ENCODE data around the gene TP53TG5. TPM values are rescaled to one million over a fixed set of nuclear protein-coding genes. Genes with fewer than 3 reads are reported as not detected.

Gene TP53TG5
- total RNA-seq, 1 donor from 2014 or later, result not detected

GRCh38 chr20:45347936-45348778, 30.0 kb downstream of the TP53TG5 start, which contains the start of gene SDC4:
TSS of gene SDC4 (minus strand) at chr20:45348424. CDS start at chr20:45348384, 40 bp downstream.
- Histone ChIP-seq H3K27me3 (no peaks in the 10 kb centered on the region), H3K36me3 (peaks cover 4% of the 10 kb centered on the region), H3K4me3 (peak within 1 kb of the TSS; percentile 67), H3K4me1 (peaks cover 43% of the 10 kb centered on the region), H3K9me3 (no peaks in the 10 kb centered on the region), H3K27ac (peak within 1 kb of the TSS; percentile 86)
- ATAC-seq, result peak; percentile 81
- intact Hi-C loops (cut with DNase I), result no loop called here
- peak; percentile 89 for DNase-seq
- no peak for TF ChIP-seq CTCF (IDR thresholded peaks at IDR 0.05)

- ATAC-seq (peak; percentile 0), DNase-seq (no peak)
- Histone ChIP-seq H3K27me3 (no peaks in the 10 kb centered on the region), H3K4me3 (peak overlapping the region; percentile 67), H3K27ac (peak overlapping the region; percentile 86), H3K9me3 (no peaks in the 10 kb centered on the region), H3K36me3 (peaks cover 4% of the 10 kb centered on the region), H3K4me1 (peaks cover 50% of the 10 kb centered on the region)
- no peak for TF ChIP-seq CTCF (IDR thresholded peaks at IDR 0.05)
- intact Hi-C loops (cut with DNase I), result no loop called here
Measured at GRCh38 chr20:45347297-45347935, 30.7 kb downstream of the TP53TG5 start.

- Histone ChIP-seq H3K27me3 (no peaks in the 10 kb centered on the region), H3K9me3 (no peaks in the 10 kb centered on the region), H3K4me3 (peak overlapping the region; percentile 67), H3K4me1 (peaks cover 56% of the 10 kb centered on the region), H3K36me3 (peaks cover 4% of the 10 kb centered on the region), H3K27ac (peak overlapping the region; percentile 86)
- intact Hi-C loops (cut with DNase I), result no loop called here
- ATAC-seq, result no peak
- no peak for DNase-seq
- no peak for TF ChIP-seq CTCF (IDR thresholded peaks at IDR 0.05)
Measured at GRCh38 chr20:45346851-45347250, 31.3 kb downstream of the TP53TG5 start.

GRCh38 chr20:45346291-45346718, 31.8 kb downstream of the TP53TG5 start:
- H3K9me3 ChIP-seq, result no peaks in the 10 kb centered on the region
- DNase-seq (no peak), ATAC-seq (no peak)
- peaks cover 61% of the 10 kb centered on the region for H3K4me1 ChIP-seq
- TF ChIP-seq CTCF (IDR thresholded peaks at IDR 0.05), result no peak
- H3K4me3 ChIP-seq, result peak overlapping the region; percentile 67
- H3K27me3 ChIP-seq, result no peaks in the 10 kb centered on the region
- peak overlapping the region; percentile 86 for H3K27ac ChIP-seq
- intact Hi-C loops (cut with DNase I), result no loop called here
- peaks cover 4% of the 10 kb centered on the region for H3K36me3 ChIP-seq

- DNase-seq, result peak; percentile 94
- no peak for TF ChIP-seq CTCF (IDR thresholded peaks at IDR 0.05)
- H3K27ac ChIP-seq, result peak overlapping the region; percentile 86
- H3K9me3 ChIP-seq, result no peaks in the 10 kb centered on the region
- peaks cover 70% of the 10 kb centered on the region for H3K4me1 ChIP-seq
- peak overlapping the region; percentile 67 for H3K4me3 ChIP-seq
- peak; percentile 59 for ATAC-seq
- intact Hi-C loops (cut with DNase I), result no loop called here
- peaks cover 10% of the 10 kb centered on the region for H3K36me3 ChIP-seq
- no peaks in the 10 kb centered on the region for H3K27me3 ChIP-seq
Measured at GRCh38 chr20:45345104-45345936, 32.8 kb downstream of the TP53TG5 start.
